HepG2 (cell line): ENCODE data around the gene BTBD3. TPM values are rescaled to one million over a fixed set of nuclear protein-coding genes. Genes with fewer than 3 reads are reported as not detected.

Source experiments
- ATAD3A ChIP-seq: sonication (generic); formaldehyde crosslinking; IDR thresholded peaks from 2 replicates; pipeline ENCODE4 v1.4.0; 2020; ENCODE audit warnings: missing genetic modification reagents
- E2F1 ChIP-seq: sonication (generic); formaldehyde crosslinking; IDR thresholded peaks from 2 replicates; pipeline ENCODE4 v1.5.0; 2020; ENCODE audit warnings: missing genetic modification reagents
- ETV5 ChIP-seq: IDR thresholded peaks from 2 replicates; pipeline ENCODE4 v1.6.1; 2018; ENCODE audit warnings: missing biosample characterization, missing genetic modification reagents, inconsistent platforms, borderline replicate concordance
- FOXA3 ChIP-seq: IDR thresholded peaks from 2 replicates; pipeline ENCODE4 v1.6.1; 2016; ENCODE audit warnings: missing genetic modification reagents, missing compliant biosample characterization
- FUBP1 ChIP-seq: sonication (generic); formaldehyde crosslinking; IDR thresholded peaks from 2 replicates; pipeline ENCODE4 v1.5.1; 2020; ENCODE audit warnings: missing genetic modification reagents, mild to moderate bottlenecking, borderline replicate concordance
- GTF2F1 ChIP-seq: fragments of 150-350 bp; IDR thresholded peaks from 2 replicates; pipeline ENCODE4 v1.6.1; 2014; ENCODE audit warnings: low read length
- NFE2L2 ChIP-seq: fragments of 150-350 bp; IDR thresholded peaks from 2 replicates; pipeline ENCODE4 v1.6.1; 2014; ENCODE audit warnings: low read length
- NFKB2 ChIP-seq: sonication (generic); formaldehyde crosslinking; IDR thresholded peaks from 2 replicates; pipeline ENCODE4 v1.4.0; 2020; ENCODE audit warnings: missing genetic modification reagents, borderline replicate concordance
- RFXANK ChIP-seq: IDR thresholded peaks from 2 replicates; pipeline ENCODE4 v1.6.1; 2016
- STAT5B ChIP-seq: sonication (generic); formaldehyde crosslinking; IDR thresholded peaks from 2 replicates; pipeline ENCODE4 v1.4.0; 2020; ENCODE audit warnings: missing genetic modification reagents
- TGIF2 ChIP-seq: IDR thresholded peaks from 2 replicates; pipeline ENCODE4 v1.6.1; 2016; ENCODE audit warnings: control low read depth, missing compliant biosample characterization
- ZNF512B ChIP-seq: sonication (generic); formaldehyde crosslinking; IDR thresholded peaks from 2 replicates; pipeline ENCODE4 v1.5.1; 2020; ENCODE audit warnings: missing genetic modification reagents, mild to moderate bottlenecking, borderline replicate concordance
- polyA plus RNA-seq, 8 experiments: library from polyadenylated mRNA; depleted of rRNA in 3 of 8; stranded (reverse) in 7 of 8; unstranded in 1 of 8; fragments of >200 nt; fragmentation: Illumina TruSeq in 4 of 8; extraction: Trizol in 4 of 8; gene quantifications; 2 replicates each; pipeline versions ENCODE4 v1.2.1 to v1.2.3, GENCODE V29; 2011 to 2016; ENCODE audit warnings: low read depth in 4 of 8, missing spikeins in 1 of 8, mixed read lengths in 1 of 8; ENCODE audit not compliant: insufficient read depth in 1 of 8
- total RNA-seq, 5 experiments: library from RNA; depleted of rRNA; stranded (reverse); fragments of >200 nt; fragmentation: Illumina TruSeq; extraction: Trizol; gene quantifications; 2 replicates each; pipeline ENCODE4 v1.2.3, GENCODE V29; 2016; ENCODE audit warnings: low read depth in 1 of 5
- TF ChIP-seq, protein P1 (sequence below): sonication (generic); formaldehyde crosslinking; IDR thresholded peaks from 2 replicates; pipeline ENCODE4 v1.9.0; 2021; ENCODE audit warnings: missing genetic modification reagents, mild to moderate bottlenecking, borderline replicate concordance
- TF ChIP-seq, protein P2 (sequence below): IDR thresholded peaks from 2 replicates; pipeline ENCODE4 v1.6.1; 2016; ENCODE audit warnings: missing compliant biosample characterization, missing genetic modification reagents, borderline replicate concordance
- TF ChIP-seq, protein P3 (sequence below): sonication (generic); formaldehyde crosslinking; IDR thresholded peaks from 2 replicates; pipeline ENCODE4 v1.5.0; 2020; ENCODE audit warnings: mild to moderate bottlenecking, missing genetic modification reagents

Gene BTBD3
- total and polyA plus RNA-seq, 2 of the 13 experiments (the other 11 are each of a cell fraction or from before 2014, with no cell fraction given), result 32.2 to 41.8 TPM

DNA sequence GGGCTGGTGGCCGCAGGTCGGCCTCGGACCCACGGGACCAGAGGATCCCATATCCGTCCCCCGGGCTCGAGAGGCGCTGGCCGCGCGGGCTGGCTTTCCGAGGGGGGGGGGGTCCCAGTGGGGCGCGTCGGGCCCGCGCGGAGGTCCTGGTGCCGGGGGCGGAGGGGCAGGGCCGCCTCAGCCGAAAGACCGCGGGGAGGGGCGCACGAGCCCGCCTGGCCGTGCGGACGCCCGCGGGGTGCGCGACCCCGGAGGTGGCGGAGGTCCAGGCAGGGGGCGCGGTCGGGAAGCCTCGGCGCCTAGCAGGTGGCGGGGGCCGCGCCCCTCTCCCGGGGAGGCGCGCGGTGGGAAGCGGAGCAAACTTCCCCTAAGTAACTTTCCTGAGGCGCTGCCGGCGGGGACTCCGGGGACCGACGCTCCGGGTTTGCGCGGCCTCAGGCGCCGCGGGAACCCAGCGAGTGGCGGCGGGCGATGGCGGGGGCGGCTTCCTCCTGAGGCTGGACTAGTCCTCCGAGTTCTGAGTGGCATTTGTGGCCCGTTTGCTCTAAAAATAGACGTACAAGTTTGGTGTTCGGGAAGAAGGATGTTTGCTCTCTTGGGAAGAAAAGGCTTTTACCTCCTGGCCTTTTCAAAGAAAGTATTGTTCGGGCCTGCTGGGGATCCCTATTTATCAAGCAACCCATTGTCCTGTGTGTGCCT lies 26.5 kb upstream of the BTBD3 start (continued):
- TF ChIP-seq TGIF2 (CRISPR knock-in tag), result peak; percentile 71; the same call in 1 of the 2 replicates
- no peak for TF ChIP-seq ZNF512B (CRISPR knock-in tag)
- peak; percentile 45; the same call in 1 of the 2 replicates for TF ChIP-seq NFKB2 (CRISPR knock-in tag)
- TF ChIP-seq FOXA3 (CRISPR knock-in tag), result no peak
- TF ChIP-seq GTF2F1, result no peak
- TF ChIP-seq STAT5B (CRISPR knock-in tag), result no peak
- TF ChIP-seq, protein P1, sequence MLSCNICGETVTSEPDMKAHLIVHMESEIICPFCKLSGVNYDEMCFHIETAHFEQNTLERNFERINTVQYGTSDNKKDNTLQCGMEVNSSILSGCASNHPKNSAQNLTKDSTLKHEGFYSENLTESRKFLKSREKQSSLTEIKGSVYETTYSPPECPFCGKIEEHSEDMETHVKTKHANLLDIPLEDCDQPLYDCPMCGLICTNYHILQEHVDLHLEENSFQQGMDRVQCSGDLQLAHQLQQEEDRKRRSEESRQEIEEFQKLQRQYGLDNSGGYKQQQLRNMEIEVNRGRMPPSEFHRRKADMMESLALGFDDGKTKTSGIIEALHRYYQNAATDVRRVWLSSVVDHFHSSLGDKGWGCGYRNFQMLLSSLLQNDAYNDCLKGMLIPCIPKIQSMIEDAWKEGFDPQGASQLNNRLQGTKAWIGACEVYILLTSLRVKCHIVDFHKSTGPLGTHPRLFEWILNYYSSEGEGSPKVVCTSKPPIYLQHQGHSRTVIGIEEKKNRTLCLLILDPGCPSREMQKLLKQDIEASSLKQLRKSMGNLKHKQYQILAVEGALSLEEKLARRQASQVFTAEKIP, result no peak
- TF ChIP-seq RFXANK (CRISPR knock-in tag), result no peak
- no peak for TF ChIP-seq FUBP1 (CRISPR knock-in tag)
- TF ChIP-seq, protein P2, sequence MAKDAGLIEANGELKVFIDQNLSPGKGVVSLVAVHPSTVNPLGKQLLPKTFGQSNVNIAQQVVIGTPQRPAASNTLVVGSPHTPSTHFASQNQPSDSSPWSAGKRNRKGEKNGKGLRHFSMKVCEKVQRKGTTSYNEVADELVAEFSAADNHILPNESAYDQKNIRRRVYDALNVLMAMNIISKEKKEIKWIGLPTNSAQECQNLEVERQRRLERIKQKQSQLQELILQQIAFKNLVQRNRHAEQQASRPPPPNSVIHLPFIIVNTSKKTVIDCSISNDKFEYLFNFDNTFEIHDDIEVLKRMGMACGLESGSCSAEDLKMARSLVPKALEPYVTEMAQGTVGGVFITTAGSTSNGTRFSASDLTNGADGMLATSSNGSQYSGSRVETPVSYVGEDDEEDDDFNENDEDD (CRISPR knock-in tag), result no peak; the same call in 1 of the 2 replicates
- no peak for TF ChIP-seq E2F1 (CRISPR knock-in tag)
- TF ChIP-seq NFE2L2, result no peak
- TF ChIP-seq, protein P3, sequence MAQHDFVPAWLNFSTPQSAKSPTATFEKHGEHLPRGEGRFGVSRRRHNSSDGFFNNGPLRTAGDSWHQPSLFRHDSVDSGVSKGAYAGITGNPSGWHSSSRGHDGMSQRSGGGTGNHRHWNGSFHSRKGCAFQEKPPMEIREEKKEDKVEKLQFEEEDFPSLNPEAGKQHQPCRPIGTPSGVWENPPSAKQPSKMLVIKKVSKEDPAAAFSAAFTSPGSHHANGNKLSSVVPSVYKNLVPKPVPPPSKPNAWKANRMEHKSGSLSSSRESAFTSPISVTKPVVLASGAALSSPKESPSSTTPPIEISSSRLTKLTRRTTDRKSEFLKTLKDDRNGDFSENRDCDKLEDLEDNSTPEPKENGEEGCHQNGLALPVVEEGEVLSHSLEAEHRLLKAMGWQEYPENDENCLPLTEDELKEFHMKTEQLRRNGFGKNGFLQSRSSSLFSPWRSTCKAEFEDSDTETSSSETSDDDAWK (CRISPR knock-in tag), result no peak
- TF ChIP-seq ATAD3A, result no peak
- peak; percentile 41; the same call in 1 of the 2 replicates for TF ChIP-seq ETV5 (CRISPR knock-in tag)
